ENCODE measurements around the gene LHFPL3.

- TF ChIP-seq EZH2 (optimal IDR thresholded peaks at IDR 0.05; ENCODE audit: low read depth, low read length) (no peak), CTCF (IDR thresholded peaks at IDR 0.05; ENCODE audit: low read length) (no peak), EZH2phosphoT487 (IDR thresholded peaks at IDR 0.05; ENCODE audit: low read length) (no peak)
Measured at GRCh38 chr7:104408371-104408770, 80.0 kb downstream of the LHFPL3 start.
